Mesenchymal stem cell (in vitro differentiated cells and primary cell): Measurements from ENCODE around the gene MRM1.
A peak's percentile ranks its signal among the peaks of the same experiment; 100 is the strongest.
"Not testable (repeated sequence)": the region's sequence is repeated elsewhere in the genome, so short reads cannot be mapped to it uniquely, and the experiment has no call there.

ENCODE experiments used
- DNase-seq: peaks from one replicate; pipeline ENCODE4 v3.0.0-alpha.2; 2013
- H2AFZ ChIP-seq: one replicate; pipeline ENCODE4 v1.6.1; 2013; ENCODE audit warnings: low read depth, mild to moderate bottlenecking, control low read depth, inconsistent platforms, low read length, moderate library complexity
- H2AK5ac ChIP-seq: 2 replicates; pipeline ENCODE4 v1.6.1; 2013; ENCODE audit warnings: low read length, moderate library complexity, mild to moderate bottlenecking, inconsistent platforms; ENCODE audit not compliant: severe bottlenecking
- H2BK120ac ChIP-seq: one replicate; pipeline ENCODE4 v1.6.1; 2013; ENCODE audit warnings: low read depth, mild to moderate bottlenecking, inconsistent platforms, low read length, moderate library complexity
- H2BK12ac ChIP-seq, 2 experiments: one replicate each; pipeline ENCODE4 v1.6.1; 2013; ENCODE audit warnings: inconsistent platforms in 2 of 2, low read length in 2 of 2, mild to moderate bottlenecking in 2 of 2, moderate library complexity in 2 of 2, control low read depth in 1 of 2
- H2BK15ac ChIP-seq: one replicate; pipeline ENCODE4 v1.6.1; 2013; ENCODE audit warnings: mild to moderate bottlenecking, low read depth, inconsistent platforms; ENCODE audit not compliant: poor library complexity, severe bottlenecking
- H2BK5ac ChIP-seq: 2 replicates; pipeline ENCODE4 v1.6.1; 2013; ENCODE audit warnings: low read depth, mild to moderate bottlenecking, low read length, control low read depth, inconsistent platforms; ENCODE audit not compliant: poor library complexity, severe bottlenecking
- H3K14ac ChIP-seq, 2 experiments: one replicate each; pipeline ENCODE4 v1.6.1; 2013; ENCODE audit warnings: inconsistent platforms in 2 of 2, low read length in 2 of 2, control low read depth in 1 of 2, mild to moderate bottlenecking in 1 of 2, moderate library complexity in 1 of 2
- H3K18ac ChIP-seq, 2 experiments: one replicate each; pipeline ENCODE4 v1.6.1; 2013; ENCODE audit warnings: inconsistent platforms in 2 of 2, low read length in 2 of 2, control low read depth in 1 of 2, low read depth in 1 of 2, mild to moderate bottlenecking in 1 of 2
- H3K23ac ChIP-seq, 2 experiments: one replicate each; pipeline ENCODE4 v1.6.1; 2013; ENCODE audit warnings: inconsistent platforms in 2 of 2, low read length in 2 of 2, mild to moderate bottlenecking in 2 of 2, moderate library complexity in 2 of 2, control low read depth in 1 of 2
- H3K27ac ChIP-seq: 2 replicates; pipeline ENCODE4 v1.5.1; 2013; ENCODE audit warnings: mild to moderate bottlenecking, moderate library complexity, low read length, control low read depth, inconsistent platforms; ENCODE audit not compliant: poor library complexity, severe bottlenecking
- H3K27me3 ChIP-seq, 2 experiments: 2 replicates each; pipeline versions ENCODE4 v1.6.1 to v1.7.0; 2013; ENCODE audit warnings: low read length in 2 of 2, mild to moderate bottlenecking in 2 of 2, moderate library complexity in 2 of 2, control low read depth in 1 of 2, inconsistent platforms in 1 of 2; ENCODE audit not compliant: control insufficient read depth in 1 of 2, insufficient read depth in 1 of 2
- H3K36me3 ChIP-seq, 2 experiments: 2 replicates each; pipeline versions ENCODE4 v1.6.1 to v1.7.0; 2013; ENCODE audit warnings: low read length in 2 of 2, control low read depth in 1 of 2, inconsistent platforms in 1 of 2, low read depth in 1 of 2, mild to moderate bottlenecking in 1 of 2; ENCODE audit not compliant: insufficient read depth in 2 of 2, control insufficient read depth in 1 of 2
- H3K4ac ChIP-seq, 2 experiments: one replicate each; pipeline ENCODE4 v1.6.1; 2013; ENCODE audit warnings: inconsistent platforms in 2 of 2, low read length in 2 of 2, mild to moderate bottlenecking in 2 of 2, moderate library complexity in 2 of 2, control low read depth in 1 of 2, low read depth in 1 of 2
- H3K4me1 ChIP-seq: 2 replicates; pipeline ENCODE4 v1.6.1; 2013; ENCODE audit warnings: low read depth, low read length, control low read depth; ENCODE audit not compliant: control insufficient read depth, insufficient read depth
- H3K4me2 ChIP-seq: 2 replicates; pipeline ENCODE4 v1.6.1; 2013; ENCODE audit warnings: low read length, mild to moderate bottlenecking, inconsistent platforms; ENCODE audit not compliant: poor library complexity, severe bottlenecking
- H3K4me3 ChIP-seq, 2 experiments: 2 replicates each; pipeline versions ENCODE4 v1.5.1 to v1.7.0; 2013; ENCODE audit warnings: low read length in 2 of 2, mild to moderate bottlenecking in 2 of 2, control low read depth in 1 of 2, low read depth in 1 of 2; ENCODE audit not compliant: insufficient read depth in 1 of 2
- H3K79me1 ChIP-seq: replicated peaks from 2 replicates; pipeline ENCODE4 v1.6.1; 2013; ENCODE audit warnings: mild to moderate bottlenecking, control low read depth, low read length, inconsistent platforms; ENCODE audit not compliant: poor library complexity, severe bottlenecking
- H3K9ac ChIP-seq: 2 replicates; pipeline ENCODE4 v1.7.0; 2013; ENCODE audit warnings: mild to moderate bottlenecking, low read length, moderate library complexity
- H3K9me3 ChIP-seq: 2 replicates; pipeline ENCODE4 v1.7.0; 2013; ENCODE audit warnings: mild to moderate bottlenecking, low read length; ENCODE audit not compliant: control insufficient read depth
- H4K8ac ChIP-seq: one replicate; pipeline ENCODE4 v1.6.1; 2013; ENCODE audit warnings: inconsistent platforms, mild to moderate bottlenecking, low read length, moderate library complexity
- H4K91ac ChIP-seq: one replicate; pipeline ENCODE4 v1.6.1; 2013; ENCODE audit warnings: mild to moderate bottlenecking, low read length, inconsistent platforms
- WGBS: methylation state at CpG from one replicate; pipeline ENCODE4 v1.1.7; 2013; ENCODE audit warnings: mixed read lengths; 5-methylcytosine and 5-hydroxymethylcytosine counted together

Gene MRM1

GRCh38 chr17:36602030-36602748 lies 806 bp downstream of the MRM1 start:
- no peaks in the 10 kb centered on the region for H3K9me3 ChIP-seq
- H3K4me1 ChIP-seq = peaks cover 14% of the 10 kb centered on the region
- peak overlapping the region; percentile 98 for H2AFZ ChIP-seq

GRCh38 chr17:36602924-36603384 lies 1.6 kb downstream of the MRM1 start:
- Histone ChIP-seq H3K18ac (no peak overlapping the region), H2BK5ac (no peak overlapping the region), H3K79me1 (peaks cover 28% of the 10 kb centered on the region), H3K14ac (no peak overlapping the region), H3K9me3 (no peaks in the 10 kb centered on the region), H2BK120ac (no peak overlapping the region), H3K4ac (no peak overlapping the region), H3K4me3 (peak overlapping the region; percentile 87 to 98), H3K4me2 (peak overlapping the region; percentile 67), H3K27me3 (no peaks in the 10 kb centered on the region), H3K27ac (no peak overlapping the region), H3K4me1 (peaks cover 14% of the 10 kb centered on the region), H4K91ac (no peak overlapping the region), H4K8ac (no peak overlapping the region), H2BK15ac (no peak overlapping the region), H2AFZ (no peak overlapping the region), H3K23ac (no peak overlapping the region), H3K36me3 (peaks cover 0 to 23% of the 10 kb centered on the region in 2 experiments), H2BK12ac (no peak overlapping the region), H2AK5ac (no peak overlapping the region), H3K9ac (peak overlapping the region; percentile 96)
- 0% methylated on average over 4 of the region's 5 CpGs for WGBS
- DNase-seq = peak; percentile 80

More at GRCh38 chr17:36602030-36602748, 806 bp downstream of the MRM1 start:
- H3K36me3 ChIP-seq = peaks cover 0 to 25% of the 10 kb centered on the region in 2 experiments
- H3K4ac ChIP-seq = peak overlapping the region in 1 of 2 experiments; percentile 33
- H2BK12ac ChIP-seq = no peak overlapping the region
- H3K79me1 ChIP-seq = peaks cover 28% of the 10 kb centered on the region
- peak overlapping the region; percentile 96 for H3K9ac ChIP-seq
- peak overlapping the region; percentile 83 for H4K8ac ChIP-seq
- no peak overlapping the region for H2BK120ac ChIP-seq
- WGBS = 3% methylated on average over 38 of the region's 38 CpGs
- no peak overlapping the region for H4K91ac ChIP-seq
- DNase-seq = no peak
- H2BK15ac ChIP-seq = no peak overlapping the region
- no peaks in the 10 kb centered on the region for H3K27me3 ChIP-seq
- H3K14ac ChIP-seq = peak overlapping the region in 1 of 2 experiments; percentile 36
- no peak overlapping the region for H3K27ac ChIP-seq
- peak overlapping the region; percentile 14 to 55 for H3K18ac ChIP-seq
- no peak overlapping the region for H3K23ac ChIP-seq
- no peak overlapping the region for H2BK5ac ChIP-seq
- H2AK5ac ChIP-seq = no peak overlapping the region
- peak overlapping the region; percentile 67 for H3K4me2 ChIP-seq
- H3K4me3 ChIP-seq = peak overlapping the region; percentile 87 to 98

- H3K36me3 ChIP-seq, DNase-seq, H3K14ac ChIP-seq, H3K27me3 ChIP-seq, H3K18ac ChIP-seq, H2AFZ ChIP-seq, H3K4ac ChIP-seq, H3K9me3 ChIP-seq, H3K4me3 ChIP-seq, H2BK15ac ChIP-seq, H4K8ac ChIP-seq, H3K27ac ChIP-seq, H3K9ac ChIP-seq, H4K91ac ChIP-seq, H3K4me2 ChIP-seq, H2BK5ac ChIP-seq, H3K23ac ChIP-seq, H2AK5ac ChIP-seq, H2BK12ac ChIP-seq, H2BK120ac ChIP-seq: not testable (repeated sequence)
- Histone ChIP-seq H3K79me1 (peaks cover 31% of the 10 kb centered on the region), H3K4me1 (peaks cover 22% of the 10 kb centered on the region)
- WGBS = 100% methylated on average over 4 of the region's 5 CpGs
Observed at GRCh38 chr17:36605028-36605427, 3.6 kb downstream of the MRM1 start.

- Histone ChIP-seq H2BK15ac (no peak overlapping the region), H3K23ac (no peak overlapping the region), H3K9me3 (no peaks in the 10 kb centered on the region), H2BK5ac (no peak overlapping the region), H3K4me1 (peaks cover 8% of the 10 kb centered on the region), H3K4ac (no peak overlapping the region), H2AFZ (peak overlapping the region; percentile 7), H3K27me3 (peaks cover 0 to 6% of the 10 kb centered on the region in 2 experiments), H3K18ac (no peak overlapping the region), H4K8ac (no peak overlapping the region), H3K9ac (peak overlapping the region; percentile 39), H3K4me3 (no peak overlapping the region), H3K79me1 (peaks cover 27% of the 10 kb centered on the region), H2BK12ac (peak overlapping the region in 1 of 2 experiments; percentile 47), H2AK5ac (no peak overlapping the region), H4K91ac (no peak overlapping the region), H3K27ac (no peak overlapping the region), H3K14ac (no peak overlapping the region), H3K36me3 (peaks cover 0 to 9% of the 10 kb centered on the region in 2 experiments), H2BK120ac (no peak overlapping the region), H3K4me2 (no peak overlapping the region)
- no peak for DNase-seq
- WGBS = 91% methylated on average over 7 of the region's 7 CpGs
Observed at GRCh38 chr17:36608280-36608679, 6.9 kb downstream of the MRM1 start.
